Stimulated activated CD4-positive, alpha-beta T cell treated with anti-CD3 and anti-CD28 coated beads, TNF-alpha, amount 100 ng/mL, for 1 hour (primary cell): ENCODE measurements around the gene TADA2B.

Experiments used
- DNase-seq, 3 donors: peaks; one replicate each; pipeline ENCODE4 v3.0.0-alpha.2; 2020; ENCODE audit warnings: low read depth in 3 of 3, low spot score in 1 of 3

TADA2B gene

GRCh38 chr4:7043284-7044136 is at the start of gene TADA2B:
TADA2B (plus strand) TSS chr4:7043372; CDS start chr4:7043580, 208 bp downstream.
- DNase-seq, result peak in 2 of 3 donors; percentile 18 to 34

GRCh38 chr4:6996481-6996880 is 46.7 kb upstream of the TADA2B start:
- no peak for DNase-seq

- no peak for DNase-seq
Observed at GRCh38 chr4:6999172-7000086, 43.7 kb upstream of the TADA2B start.

- DNase-seq, result no peak
Observed at GRCh38 chr4:7000421-7001176, 42.6 kb upstream of the TADA2B start.

- DNase-seq, result no peak
Observed at GRCh38 chr4:7001271-7001670, 41.9 kb upstream of the TADA2B start.

- no peak for DNase-seq
Observed at GRCh38 chr4:7002336-7002735, 40.8 kb upstream of the TADA2B start.

- no peak for DNase-seq
Observed at GRCh38 chr4:7003176-7003878, 39.8 kb upstream of the TADA2B start.

- no peak for DNase-seq
Observed at GRCh38 chr4:7003879-7004240, 39.3 kb upstream of the TADA2B start.

- no peak for DNase-seq
Observed at GRCh38 chr4:7004331-7004730, 38.8 kb upstream of the TADA2B start.

- no peak for DNase-seq
Observed at GRCh38 chr4:7005571-7005970, 37.6 kb upstream of the TADA2B start.

GRCh38 chr4:7006411-7006810 is 36.8 kb upstream of the TADA2B start:
- no peak for DNase-seq

GRCh38 chr4:7007142-7007907 is 35.8 kb upstream of the TADA2B start:
- no peak for DNase-seq

- DNase-seq, result no peak
Observed at GRCh38 chr4:7007944-7008343, 35.2 kb upstream of the TADA2B start.

GRCh38 chr4:7009564-7009963 is 33.6 kb upstream of the TADA2B start:
- DNase-seq, result no peak

- DNase-seq, result no peak
Observed at GRCh38 chr4:7013175-7013574, 30.0 kb upstream of the TADA2B start.

- no peak for DNase-seq
Observed at GRCh38 chr4:7014815-7015214, 28.4 kb upstream of the TADA2B start.

GRCh38 chr4:7015383-7016035 is 27.7 kb upstream of the TADA2B start:
- DNase-seq, result no peak

- DNase-seq, result no peak
Observed at GRCh38 chr4:7016086-7016485, 27.1 kb upstream of the TADA2B start.

GRCh38 chr4:7016512-7016911 is 26.7 kb upstream of the TADA2B start:
- no peak for DNase-seq
